HG03045 (cell line): ENCODE results near the gene SETD9.

ENCODE experiments used
- ATAC-seq: cut with Tn5 transposase; IDR thresholded peaks from one replicate; pipeline ENCODE4 v1.9.1; 2021; ENCODE audit warnings: mild to moderate bottlenecking, moderate library complexity; ENCODE audit not compliant: unreplicated experiment

The SETD9 gene

DNA sequence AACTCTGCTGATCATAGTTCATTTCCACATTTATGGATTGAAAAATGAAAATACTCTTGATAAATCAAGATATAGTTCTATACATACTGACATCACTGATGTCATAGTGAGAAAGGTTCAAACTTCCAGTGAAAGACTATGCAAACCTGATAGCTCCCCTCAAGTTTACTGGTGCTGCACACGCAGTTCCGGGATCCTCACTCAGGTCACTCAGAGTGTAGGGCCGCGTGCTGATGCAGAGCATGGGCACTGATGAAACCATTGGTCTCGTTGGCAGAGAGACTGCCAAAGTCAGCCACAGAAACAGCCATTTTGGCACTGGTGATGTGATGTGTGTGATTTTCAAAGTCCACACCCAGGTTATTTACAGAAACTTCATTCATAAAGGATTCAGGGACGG lies 13.5 kb downstream of the SETD9 start:
- no peak for ATAC-seq

DNA sequence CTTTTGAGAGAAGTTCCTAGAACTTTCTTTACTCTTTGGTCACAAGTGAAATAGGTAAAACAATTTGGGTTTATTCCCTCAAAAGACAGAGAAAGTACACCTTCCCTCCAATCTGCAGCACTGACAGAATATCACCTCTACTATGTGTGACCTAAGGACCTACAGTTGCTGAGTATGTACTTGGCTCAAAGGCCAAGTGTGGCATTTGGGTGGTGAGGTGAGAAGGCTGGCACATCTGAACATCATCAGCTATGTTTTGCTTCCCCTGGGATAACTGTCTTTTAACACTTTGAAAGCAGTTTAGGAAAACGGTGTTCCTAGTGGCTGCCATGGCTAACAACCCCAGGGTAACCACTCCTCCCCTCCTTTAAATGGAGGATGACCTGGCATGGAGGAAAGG lies 24.9 kb downstream of the SETD9 start:
- no peak for ATAC-seq

DNA sequence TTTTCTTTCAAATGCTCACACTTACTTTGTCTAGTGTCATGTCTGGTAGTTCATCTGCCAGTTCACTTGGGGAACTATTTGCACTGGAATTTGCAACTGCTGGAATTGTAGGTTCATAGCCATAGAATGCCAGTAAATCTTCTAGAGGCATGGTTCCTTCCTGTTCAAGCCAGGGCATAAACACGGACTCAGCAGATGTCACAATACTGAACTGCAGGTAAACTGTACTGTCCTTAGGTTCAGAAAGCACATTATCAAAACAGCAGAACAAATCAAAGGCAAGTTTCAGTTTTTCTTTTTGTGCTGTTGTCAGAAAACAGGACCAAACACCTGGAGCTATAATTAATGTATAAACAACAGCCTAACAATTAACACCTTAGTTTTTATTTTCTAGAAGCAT lies 29.5 kb downstream of the SETD9 start:
- ATAC-seq, result no peak

- no peak for ATAC-seq
Observed at GRCh38 chr5:56941981-56942380, 32.6 kb downstream of the SETD9 start.

- no peak for ATAC-seq
Observed at GRCh38 chr5:56947052-56947451, 37.7 kb downstream of the SETD9 start.

DNA sequence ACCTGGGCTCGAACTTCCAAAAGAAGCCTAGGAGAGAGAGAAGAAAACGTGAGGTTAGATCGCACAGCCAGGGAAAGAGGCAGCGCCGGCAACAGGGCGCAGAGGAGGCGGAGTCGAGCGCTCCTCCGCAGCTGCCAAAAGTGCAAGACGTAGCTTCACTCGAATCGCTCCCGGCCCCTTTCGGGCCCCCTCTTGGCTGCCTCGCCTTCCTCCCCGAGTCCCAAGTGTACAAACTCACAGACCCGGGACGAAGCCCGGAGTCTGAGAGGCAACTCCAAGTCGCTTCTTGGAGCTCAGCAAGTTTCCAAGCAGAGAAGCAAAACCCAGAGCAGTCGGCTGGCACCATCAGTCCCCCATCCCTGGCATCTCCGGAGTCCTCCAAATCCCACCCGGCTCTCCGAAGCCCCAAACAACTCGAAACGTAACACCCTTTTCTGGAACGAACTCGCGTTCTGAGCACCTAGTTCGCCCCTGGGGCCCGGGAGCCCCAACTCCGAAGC lies 41.3 kb downstream of the SETD9 start:
- peak; percentile 35 for ATAC-seq

GRCh38 chr5:56951126-56951945 lies 41.9 kb downstream of the SETD9 start:
- peak; percentile 45 for ATAC-seq

- peak; percentile 95 for ATAC-seq
Observed at GRCh38 chr5:56951946-56952691, 42.7 kb downstream of the SETD9 start, which contains the start of gene MIER3. TSS of gene MIER3 (minus strand) at chr5:56952123. CDS start at chr5:56952102, 21 bp downstream.

- ATAC-seq, result no peak
Observed at GRCh38 chr5:56954262-56954661, 44.9 kb downstream of the SETD9 start.

DNA sequence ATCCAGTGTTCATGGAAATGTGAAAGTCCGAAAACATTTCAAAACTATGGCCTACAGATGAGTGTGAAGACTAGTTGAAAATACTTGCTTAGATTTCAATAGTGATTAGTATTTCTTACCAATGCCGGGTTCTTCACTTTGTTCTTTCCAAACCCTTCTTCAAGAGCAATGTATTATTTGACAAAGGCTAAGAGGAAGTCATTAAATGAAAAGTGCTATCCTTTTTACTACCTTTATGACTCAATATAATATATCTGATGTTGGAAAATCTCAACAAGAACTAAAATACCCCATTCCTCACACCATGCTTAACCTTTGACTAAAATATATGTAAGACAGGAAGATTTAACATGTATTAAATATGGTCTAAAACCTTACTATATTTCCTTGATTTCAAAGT lies 49.2 kb downstream of the SETD9 start:
- ATAC-seq, result no peak

- no peak for ATAC-seq
Observed at GRCh38 chr5:56959326-56959725, 49.9 kb downstream of the SETD9 start.

DNA sequence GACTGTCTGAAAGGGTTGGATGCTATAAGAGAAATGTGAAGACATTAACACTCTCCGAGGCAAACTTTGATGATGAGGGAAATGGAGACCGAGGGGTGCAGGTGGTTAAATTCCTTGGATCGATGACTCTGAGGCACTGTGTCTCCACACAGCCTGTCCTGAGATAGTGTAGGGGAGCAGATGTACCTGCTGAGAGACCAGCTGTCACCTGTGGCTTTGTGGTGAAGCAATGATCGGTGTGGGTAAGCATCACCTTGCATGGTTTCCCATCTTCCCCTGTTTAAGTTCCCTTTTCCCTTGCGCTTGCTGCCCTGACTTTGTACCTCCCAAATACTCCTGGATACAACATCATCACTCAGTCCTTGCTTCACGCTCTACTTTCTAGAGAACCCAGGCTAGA lies 52.4 kb downstream of the SETD9 start:
- ATAC-seq, result no peak

DNA sequence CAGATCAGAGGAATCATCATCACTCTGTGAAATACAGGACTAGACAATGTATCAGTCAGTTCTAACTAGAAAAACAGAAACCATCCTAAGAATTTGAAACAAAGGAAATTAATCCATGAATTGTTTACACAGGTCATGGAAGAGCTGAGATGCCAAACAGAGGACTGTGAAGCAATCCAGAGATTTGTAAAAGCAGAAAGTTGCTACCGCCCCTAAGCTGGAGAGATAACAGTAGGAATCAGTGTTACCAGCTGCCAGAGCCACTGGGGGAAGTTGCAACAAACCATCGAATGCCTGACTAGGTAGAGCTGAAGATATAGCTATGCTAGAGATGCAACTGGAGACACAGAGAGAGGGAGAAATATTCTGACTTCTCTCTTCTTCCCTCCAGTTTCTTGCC lies 52.9 kb downstream of the SETD9 start:
- ATAC-seq, result no peak

GRCh38 chr5:56963246-56963645 lies 53.9 kb downstream of the SETD9 start:
- no peak for ATAC-seq

- no peak for ATAC-seq
Observed at GRCh38 chr5:56964173-56964572, 54.8 kb downstream of the SETD9 start.
